ENCODE data around the gene TRAK1. TPM values are rescaled to one million over a fixed set of nuclear protein-coding genes. Genes with fewer than 3 reads are reported as not detected.

TRAK1 gene
- total RNA-seq, 1 experiment from 2014 or later = 46.8 TPM

- H3K27ac ChIP-seq = no peak overlapping the region
- ChIA-PET POLR2A (ENCODE audit: unreplicated experiment) (no interaction called here), CTCF (no interaction called here)
- TF ChIP-seq EZH2 (IDR thresholded peaks at IDR 0.05; ENCODE audit: low read depth) (no peak), CTCF (conservative IDR thresholded peaks at IDR 0.05) (no peak)
- no peaks in the 10 kb centered on the region for H3K9me2 ChIP-seq (ENCODE audit: insufficient read depth)
- H3K4me2 ChIP-seq = no peak overlapping the region
- no peak for DNase-seq
- 0 out of 2 replicates have a peak, but pooled peaks cover under 1% of the 10 kb centered on the region for H3K4me1 ChIP-seq (replicated peaks; ENCODE audit: insufficient read depth)
- no peaks in the 10 kb centered on the region for H3K36me3 ChIP-seq (ENCODE audit: low read depth)
- BruUV-seq (replicated peaks) = no TSS peak
- no peaks in the 10 kb centered on the region for H3K79me2 ChIP-seq (ENCODE audit: low read depth)
- no peaks in the 10 kb centered on the region for H4K20me1 ChIP-seq (ENCODE audit: insufficient read depth)
- no peak overlapping the region for H2AFZ ChIP-seq
- no peak overlapping the region for H3K4me3 ChIP-seq
- H3K27me3 ChIP-seq (ENCODE audit: insufficient read depth, low read depth) = peaks cover 4% of the 10 kb centered on the region
- H3K9me3 ChIP-seq (ENCODE audit: insufficient read depth, low read depth) = no peaks in the 10 kb centered on the region
- intact Hi-C loops (cut with micrococcal nuclease; ENCODE audit: unreplicated experiment) = no loop called here
- H3F3A ChIP-seq (ENCODE audit: insufficient read depth, low read depth) = no peaks in the 10 kb centered on the region
These were observed 178.5 kb downstream of the TRAK1 start for GRCh38 chr3:42269647-42270046.

- Histone ChIP-seq H4K20me1 (ENCODE audit: insufficient read depth) (no peaks in the 10 kb centered on the region), H3K27ac (no peak overlapping the region), H3F3A (ENCODE audit: insufficient read depth, low read depth) (no peaks in the 10 kb centered on the region), H3K36me3 (ENCODE audit: low read depth) (no peaks in the 10 kb centered on the region), H3K4me3 (no peak overlapping the region), H3K9me2 (ENCODE audit: insufficient read depth) (no peaks in the 10 kb centered on the region), H3K79me2 (ENCODE audit: low read depth) (no peaks in the 10 kb centered on the region), H3K4me2 (no peak overlapping the region), H3K4me1 (replicated peaks; ENCODE audit: insufficient read depth) (no peaks in the 10 kb centered on the region), H3K27me3 (ENCODE audit: insufficient read depth, low read depth) (peaks cover 4% of the 10 kb centered on the region), H3K9me3 (ENCODE audit: insufficient read depth, low read depth) (no peaks in the 10 kb centered on the region), H2AFZ (no peak overlapping the region)
- POLR2A ChIA-PET (ENCODE audit: unreplicated experiment) = no interaction called here
- TF ChIP-seq EZH2 (IDR thresholded peaks at IDR 0.05; ENCODE audit: low read depth) = no peak
- no peak for TF ChIP-seq CTCF (conservative IDR thresholded peaks at IDR 0.05)
- no TSS peak for BruUV-seq (replicated peaks)
- intact Hi-C loops (cut with micrococcal nuclease; ENCODE audit: unreplicated experiment) = no loop called here
- CTCF ChIA-PET = no interaction called here
- no peak for DNase-seq
These were observed 179.4 kb downstream of the TRAK1 start for GRCh38 chr3:42270561-42270960.

- CTCF ChIA-PET = no interaction called here
- POLR2A ChIA-PET (ENCODE audit: unreplicated experiment) = no interaction called here
- intact Hi-C loops (cut with micrococcal nuclease; ENCODE audit: unreplicated experiment) = no loop called here
These were observed 180.6 kb downstream of the TRAK1 start for GRCh38 chr3:42271786-42272185.

More at GRCh38 chr3:42271786-42272185, 180.6 kb downstream of the TRAK1 start:
- H3F3A ChIP-seq (ENCODE audit: insufficient read depth, low read depth) = no peaks in the 10 kb centered on the region
- DNase-seq = no peak
- H3K79me2 ChIP-seq (ENCODE audit: low read depth) = no peaks in the 10 kb centered on the region
- no peaks in the 10 kb centered on the region for H3K4me1 ChIP-seq (replicated peaks; ENCODE audit: insufficient read depth)
- BruUV-seq (replicated peaks) = no TSS peak
- no peak overlapping the region for H2AFZ ChIP-seq
- no peaks in the 10 kb centered on the region for H3K9me2 ChIP-seq (ENCODE audit: insufficient read depth)
- no peak overlapping the region for H3K4me3 ChIP-seq
- TF ChIP-seq EZH2 (IDR thresholded peaks at IDR 0.05; ENCODE audit: low read depth) (no peak), CTCF (conservative IDR thresholded peaks at IDR 0.05) (no peak)
- peaks cover 4% of the 10 kb centered on the region for H3K27me3 ChIP-seq (ENCODE audit: insufficient read depth, low read depth)
- H4K20me1 ChIP-seq (ENCODE audit: insufficient read depth) = no peaks in the 10 kb centered on the region
- H3K36me3 ChIP-seq (ENCODE audit: low read depth) = no peaks in the 10 kb centered on the region
- no peaks in the 10 kb centered on the region for H3K9me3 ChIP-seq (ENCODE audit: insufficient read depth, low read depth)
- no peak overlapping the region for H3K27ac ChIP-seq
- H3K4me2 ChIP-seq = no peak overlapping the region
